ENCODE results near the gene METTL25. TPM values are rescaled to one million over a fixed set of nuclear protein-coding genes. Genes with fewer than 3 reads are reported as not detected.

Gene METTL25
- total RNA-seq, 1 experiment from 2014 or later = 2.2 TPM

DNA sequence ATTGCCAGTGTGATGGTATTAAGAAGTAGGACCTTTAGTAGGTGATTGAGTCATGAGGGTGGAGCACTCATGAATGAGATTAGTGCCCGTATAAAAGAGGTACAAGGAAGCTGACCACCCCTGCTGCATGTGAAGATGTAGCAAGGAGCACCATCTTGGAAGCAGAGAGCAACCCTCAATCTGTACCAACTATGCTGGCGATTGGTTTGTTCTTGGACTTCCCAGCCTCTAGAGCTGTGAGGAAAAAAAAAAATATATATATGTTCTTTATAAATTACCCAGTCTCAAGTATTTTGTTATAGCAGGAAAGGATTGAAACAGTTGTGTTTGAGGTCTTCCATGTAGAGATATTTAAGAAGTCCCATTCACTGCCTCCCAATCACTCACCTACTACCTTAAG is 16.9 kb downstream of the METTL25 start:
- Histone ChIP-seq H3K4me3 (no peak overlapping the region), H3K36me3 (ENCODE audit: low read depth) (no peaks in the 10 kb centered on the region), H3K9me2 (ENCODE audit: insufficient read depth) (no peaks in the 10 kb centered on the region), H3K4me2 (no peak overlapping the region), H2AFZ (no peak overlapping the region), H3K79me2 (ENCODE audit: low read depth) (no peaks in the 10 kb centered on the region), H3K9me3 (ENCODE audit: insufficient read depth, low read depth) (no peaks in the 10 kb centered on the region), H4K20me1 (ENCODE audit: insufficient read depth) (no peaks in the 10 kb centered on the region), H3K27ac (no peak overlapping the region), H3K4me1 (replicated peaks; ENCODE audit: insufficient read depth) (no peaks in the 10 kb centered on the region), H3K27me3 (ENCODE audit: insufficient read depth, low read depth) (no peaks in the 10 kb centered on the region), H3F3A (ENCODE audit: insufficient read depth, low read depth) (no peaks in the 10 kb centered on the region)
- intact Hi-C loops (cut with micrococcal nuclease; ENCODE audit: unreplicated experiment) = no loop called here
- no TSS peak for BruUV-seq (replicated peaks)
- no peak for DNase-seq
- no peak for TF ChIP-seq EZH2 (IDR thresholded peaks at IDR 0.05; ENCODE audit: low read depth)
- TF ChIP-seq, protein P1, sequence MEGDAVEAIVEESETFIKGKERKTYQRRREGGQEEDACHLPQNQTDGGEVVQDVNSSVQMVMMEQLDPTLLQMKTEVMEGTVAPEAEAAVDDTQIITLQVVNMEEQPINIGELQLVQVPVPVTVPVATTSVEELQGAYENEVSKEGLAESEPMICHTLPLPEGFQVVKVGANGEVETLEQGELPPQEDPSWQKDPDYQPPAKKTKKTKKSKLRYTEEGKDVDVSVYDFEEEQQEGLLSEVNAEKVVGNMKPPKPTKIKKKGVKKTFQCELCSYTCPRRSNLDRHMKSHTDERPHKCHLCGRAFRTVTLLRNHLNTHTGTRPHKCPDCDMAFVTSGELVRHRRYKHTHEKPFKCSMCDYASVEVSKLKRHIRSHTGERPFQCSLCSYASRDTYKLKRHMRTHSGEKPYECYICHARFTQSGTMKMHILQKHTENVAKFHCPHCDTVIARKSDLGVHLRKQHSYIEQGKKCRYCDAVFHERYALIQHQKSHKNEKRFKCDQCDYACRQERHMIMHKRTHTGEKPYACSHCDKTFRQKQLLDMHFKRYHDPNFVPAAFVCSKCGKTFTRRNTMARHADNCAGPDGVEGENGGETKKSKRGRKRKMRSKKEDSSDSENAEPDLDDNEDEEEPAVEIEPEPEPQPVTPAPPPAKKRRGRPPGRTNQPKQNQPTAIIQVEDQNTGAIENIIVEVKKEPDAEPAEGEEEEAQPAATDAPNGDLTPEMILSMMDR (conservative IDR thresholded peaks at IDR 0.05) = no peak
- ChIA-PET CTCF (no interaction called here), POLR2A (ENCODE audit: unreplicated experiment) (no interaction called here)

DNA sequence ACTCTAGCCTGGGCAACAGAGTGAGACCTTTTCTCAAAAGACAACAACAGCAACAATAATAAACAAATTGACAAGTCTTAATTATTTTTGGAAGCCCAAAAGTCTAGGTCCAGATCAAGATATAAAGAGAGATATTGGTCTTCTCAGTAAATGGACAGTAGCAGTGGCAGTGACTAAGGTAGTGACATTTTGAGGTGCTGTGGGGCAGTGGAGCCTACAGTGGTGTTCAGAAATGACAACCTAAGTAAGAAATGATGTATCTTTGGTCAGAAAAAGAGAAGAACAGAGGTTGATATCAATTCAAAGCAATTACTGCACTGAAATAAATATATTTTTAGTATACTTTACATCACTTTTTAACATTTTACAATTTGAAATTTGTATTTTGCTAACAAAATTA is 20.7 kb downstream of the METTL25 start:
- Histone ChIP-seq H4K20me1 (ENCODE audit: insufficient read depth) (no peaks in the 10 kb centered on the region), H3K36me3 (ENCODE audit: low read depth) (no peaks in the 10 kb centered on the region), H3K27me3 (ENCODE audit: insufficient read depth, low read depth) (no peaks in the 10 kb centered on the region), H3F3A (ENCODE audit: insufficient read depth, low read depth) (no peaks in the 10 kb centered on the region), H3K4me2 (no peak overlapping the region), H3K9me3 (ENCODE audit: insufficient read depth, low read depth) (no peaks in the 10 kb centered on the region), H2AFZ (no peak overlapping the region), H3K27ac (no peak overlapping the region), H3K4me1 (replicated peaks; ENCODE audit: insufficient read depth) (no peaks in the 10 kb centered on the region), H3K79me2 (ENCODE audit: low read depth) (no peaks in the 10 kb centered on the region), H3K4me3 (no peak overlapping the region), H3K9me2 (ENCODE audit: insufficient read depth) (no peaks in the 10 kb centered on the region)
- ChIA-PET POLR2A (ENCODE audit: unreplicated experiment) (no interaction called here), CTCF (no interaction called here)
- TF ChIP-seq, protein P1 (conservative IDR thresholded peaks at IDR 0.05) = no peak
- TF ChIP-seq EZH2 (IDR thresholded peaks at IDR 0.05; ENCODE audit: low read depth) = no peak
- no TSS peak for BruUV-seq (replicated peaks)
- intact Hi-C loops (cut with micrococcal nuclease; ENCODE audit: unreplicated experiment) = no loop called here
- DNase-seq = no peak

DNA sequence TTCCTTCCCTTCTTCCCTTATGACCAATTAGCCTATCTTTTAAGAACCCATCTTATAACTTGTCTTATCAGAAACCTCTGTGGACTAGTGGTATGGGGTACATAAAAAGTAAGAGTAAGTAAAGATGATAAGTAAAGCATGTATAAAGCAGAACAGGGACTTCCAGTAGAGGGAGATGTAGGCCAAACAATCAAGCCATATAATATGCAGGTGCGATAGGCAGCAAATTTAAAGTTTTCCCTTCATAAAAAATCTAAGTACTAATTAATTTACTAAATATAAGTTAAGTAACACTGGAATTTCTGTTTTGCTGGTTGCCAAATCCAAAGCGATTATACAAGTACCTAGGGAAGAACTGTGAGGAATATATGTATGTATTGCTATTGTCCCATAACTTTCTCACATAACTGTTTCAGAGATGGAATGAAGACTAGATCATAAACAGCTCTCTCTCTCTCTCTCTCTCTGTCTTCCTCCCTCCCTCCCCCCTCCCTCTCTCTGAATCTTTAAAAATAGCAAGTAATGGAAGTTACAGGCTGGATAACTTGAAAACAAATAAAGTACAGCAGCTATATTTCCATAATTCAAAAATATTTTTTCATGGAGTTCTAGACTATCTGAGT is 25.7 kb downstream of the METTL25 start:
- intact Hi-C loops (cut with micrococcal nuclease; ENCODE audit: unreplicated experiment) = loop anchor here (1.0 to 5.0 kb wide), 2 partner anchors 243 to 302 kb away; partner anchors contain the start of gene TMTC2
- Histone ChIP-seq H3K79me2 (ENCODE audit: low read depth) (no peaks in the 10 kb centered on the region), H3F3A (ENCODE audit: insufficient read depth, low read depth) (no peaks in the 10 kb centered on the region), H3K9me3 (ENCODE audit: insufficient read depth, low read depth) (no peaks in the 10 kb centered on the region), H3K4me1 (replicated peaks; ENCODE audit: insufficient read depth) (no peaks in the 10 kb centered on the region), H4K20me1 (ENCODE audit: insufficient read depth) (no peaks in the 10 kb centered on the region), H3K36me3 (ENCODE audit: low read depth) (no peaks in the 10 kb centered on the region), H3K4me3 (no peak overlapping the region), H2AFZ (no peak overlapping the region), H3K4me2 (no peak overlapping the region), H3K27ac (no peak overlapping the region), H3K27me3 (ENCODE audit: insufficient read depth, low read depth) (no peaks in the 10 kb centered on the region), H3K9me2 (ENCODE audit: insufficient read depth) (no peaks in the 10 kb centered on the region)
- POLR2A ChIA-PET (ENCODE audit: unreplicated experiment) = no interaction called here
- CTCF ChIA-PET = no interaction called here
- DNase-seq = no peak
- BruUV-seq (replicated peaks) = no TSS peak
- TF ChIP-seq EZH2 (IDR thresholded peaks at IDR 0.05; ENCODE audit: low read depth) = no peak
- TF ChIP-seq, protein P1 (conservative IDR thresholded peaks at IDR 0.05) = peak; percentile 65
